NCI-H748 (cell line): ENCODE results near the gene JUN.

Experiments
- DNase-seq: peaks from one replicate; lab custom pipeline; 2025; ENCODE audit not compliant: unreplicated experiment; lab: John Stamatoyannopoulos, UW

The JUN gene

GRCh38 chr1:58764294-58764978 is 19.4 kb downstream of the JUN start:
- DNase-seq: no peak

DNA sequence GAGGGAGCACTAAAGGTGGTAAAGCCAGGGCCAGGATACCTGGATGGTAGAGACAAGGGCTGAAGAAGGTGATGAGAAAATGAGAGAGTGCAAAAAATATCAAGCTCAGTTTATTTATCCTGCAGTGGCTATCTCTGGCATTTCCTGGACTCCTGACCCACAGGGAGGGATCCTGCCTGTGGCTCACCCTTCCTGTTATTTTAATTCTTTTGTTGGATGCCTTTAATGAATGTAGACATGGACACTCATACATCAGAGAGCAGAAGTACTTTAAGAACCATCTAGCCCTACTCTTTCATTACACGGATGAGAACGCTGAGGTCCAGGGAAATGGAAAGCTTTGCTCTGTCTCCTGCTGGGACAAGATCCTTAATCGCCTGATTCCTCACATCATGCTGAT is 20.6 kb downstream of the JUN start:
- no peak for DNase-seq

DNA sequence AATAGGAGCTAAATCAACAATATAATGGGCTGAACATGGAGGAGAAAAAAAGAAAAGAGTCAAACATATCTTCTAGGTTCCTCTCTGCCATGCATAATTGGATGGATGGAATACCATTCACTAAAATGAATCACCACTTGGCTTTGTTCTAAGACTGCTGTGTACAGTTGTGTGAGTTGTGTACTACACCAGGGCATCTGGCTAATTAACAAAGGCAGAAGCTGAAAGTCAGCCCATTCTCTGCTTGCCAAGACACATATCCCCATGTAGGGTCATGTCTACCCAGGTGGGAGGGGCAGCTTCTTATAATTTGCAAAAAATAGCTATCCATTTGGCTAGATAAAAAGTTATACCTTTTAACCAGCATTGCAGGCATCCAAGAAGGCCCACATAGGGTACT is 21.0 kb downstream of the JUN start:
- no peak for DNase-seq

GRCh38 chr1:58755468-58755872 is 28.4 kb downstream of the JUN start:
- DNase-seq: no peak

- no peak for DNase-seq
These were observed 29.0 kb downstream of the JUN start for GRCh38 chr1:58754683-58755467.

- DNase-seq: no peak
These were observed 29.7 kb downstream of the JUN start for GRCh38 chr1:58754073-58754613.

DNA sequence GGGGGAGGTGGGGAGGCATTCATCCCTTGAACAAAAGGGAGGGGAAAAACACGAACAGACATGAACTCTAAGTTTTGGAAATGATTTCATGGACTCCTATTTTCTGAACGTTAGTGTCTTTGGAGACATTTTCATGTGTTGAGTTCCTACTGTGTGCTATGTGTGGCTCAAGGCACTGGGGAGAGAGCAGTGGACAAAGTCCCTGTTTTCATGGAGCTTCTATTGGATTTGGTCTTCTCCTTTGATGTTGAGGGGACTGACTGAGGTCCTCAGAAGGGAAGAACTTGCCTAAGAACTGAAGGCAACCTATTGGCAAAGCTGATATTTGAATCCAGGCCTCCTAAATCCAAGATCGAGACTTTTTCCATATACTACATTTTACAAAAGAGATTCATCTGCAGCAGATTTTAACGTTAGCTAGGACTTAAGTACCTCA is 30.4 kb downstream of the JUN start:
- DNase-seq: no peak

DNA sequence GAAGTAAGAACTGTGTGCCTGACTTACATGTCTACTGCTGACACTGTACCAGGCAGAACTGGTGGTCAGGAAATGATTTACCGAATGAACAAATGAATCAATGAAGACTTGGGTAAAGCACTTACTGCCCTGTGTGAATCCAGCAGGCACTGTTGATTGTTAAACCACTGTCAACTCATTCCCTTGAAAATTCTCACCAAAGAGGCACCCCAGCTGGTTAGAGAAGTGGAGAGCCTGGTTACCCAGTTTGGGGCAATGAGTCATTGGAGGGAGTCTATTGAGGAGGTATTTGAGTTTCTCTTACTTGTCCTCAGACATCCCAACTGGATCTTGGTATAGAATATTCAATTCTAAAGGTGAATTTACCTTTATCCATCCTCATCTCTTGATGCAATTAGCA is 34.2 kb downstream of the JUN start:
- no peak for DNase-seq

GRCh38 chr1:58748666-58749065 is 35.2 kb downstream of the JUN start:
- peak; percentile 89 for DNase-seq

DNA sequence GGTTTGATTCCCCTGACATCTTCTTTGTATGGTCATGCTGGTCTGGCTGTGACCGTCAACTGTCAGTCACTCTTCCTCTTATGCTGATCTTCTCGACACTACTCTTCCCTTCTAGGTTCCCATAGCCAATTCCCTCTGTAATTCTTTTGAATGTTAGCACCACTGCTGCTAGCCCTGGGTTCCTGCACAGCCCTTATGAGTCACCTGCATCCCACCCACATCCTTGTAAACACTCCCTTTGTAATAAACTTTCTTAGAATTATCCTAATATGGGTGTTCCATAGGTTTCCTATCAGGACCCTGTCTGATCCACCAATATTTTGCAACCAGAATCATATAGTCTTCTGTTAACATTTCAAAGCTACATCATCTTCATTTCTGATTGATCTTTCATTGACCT is 37.1 kb downstream of the JUN start:
- DNase-seq: no peak

DNA sequence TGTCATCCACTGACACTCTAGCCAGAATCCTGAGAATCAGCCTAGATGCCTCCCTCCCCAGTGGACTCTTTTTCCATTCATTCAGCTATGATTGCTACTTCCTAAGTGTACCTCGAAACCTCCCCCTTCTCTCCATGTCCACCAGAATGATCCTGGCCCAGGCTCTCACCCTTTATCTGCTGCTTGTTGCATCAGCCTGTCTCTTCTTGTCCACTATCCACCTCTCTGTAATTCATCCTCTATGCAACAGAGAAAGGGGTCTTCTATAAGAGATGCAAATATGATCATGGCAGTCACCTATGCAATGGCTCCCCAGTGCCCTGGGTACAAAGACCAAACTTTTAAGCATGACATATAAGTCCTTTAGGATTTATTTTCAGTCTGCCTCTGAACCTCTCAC is 37.7 kb downstream of the JUN start:
- DNase-seq: no peak

GRCh38 chr1:58745666-58746065 is 38.2 kb downstream of the JUN start:
- DNase-seq: no peak

DNA sequence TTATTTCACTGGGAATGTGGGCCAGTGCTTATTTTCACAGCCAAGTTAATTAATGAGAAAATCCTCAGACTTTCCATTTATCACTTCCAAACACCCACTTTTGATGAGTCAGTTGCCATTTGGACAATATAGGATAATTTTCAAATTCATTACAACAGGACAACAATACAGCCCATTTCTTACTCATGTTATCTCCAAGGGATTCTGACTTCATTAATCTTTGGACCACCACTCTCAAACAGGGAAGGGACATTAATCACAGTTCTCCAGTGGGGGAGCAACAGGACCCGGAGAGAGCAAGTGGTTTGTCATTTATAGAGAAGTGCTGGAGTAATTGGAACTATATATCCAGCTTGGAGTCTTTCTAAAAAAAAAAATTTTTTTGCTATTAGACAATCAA is 38.7 kb downstream of the JUN start:
- DNase-seq: no peak

- no peak for DNase-seq
These were observed 41.9 kb downstream of the JUN start for GRCh38 chr1:58741678-58742553.

DNA sequence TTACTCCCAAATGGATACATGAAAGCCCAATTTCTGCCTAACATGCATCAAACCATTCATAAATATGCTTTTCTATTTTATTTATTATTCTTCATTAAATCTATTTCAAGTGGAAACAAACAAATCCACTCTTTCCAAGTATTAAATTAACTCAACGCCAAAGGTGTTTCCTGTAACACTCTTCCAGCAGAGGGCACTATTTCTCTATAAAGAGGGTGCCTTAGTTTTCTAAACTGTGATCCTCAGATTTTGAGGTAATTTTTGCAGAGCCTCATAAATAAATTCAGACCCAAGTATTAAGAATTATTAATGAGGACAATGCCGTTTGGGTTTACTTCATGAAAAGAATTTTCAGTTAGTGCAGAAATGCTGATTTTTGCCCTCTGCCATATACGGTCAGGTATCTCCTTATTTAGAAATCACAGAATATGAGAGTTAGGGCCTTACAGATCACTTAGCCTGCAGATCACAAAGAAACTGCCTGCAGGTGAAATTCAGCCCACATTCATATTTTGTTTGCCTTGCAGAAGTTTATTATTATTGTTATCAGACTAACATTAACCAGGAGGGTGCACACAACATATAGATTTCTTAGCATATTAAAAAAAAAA is 43.9 kb downstream of the JUN start:
- peak; percentile 74 for DNase-seq

- no peak for DNase-seq
These were observed 45.0 kb downstream of the JUN start for GRCh38 chr1:58738876-58739275.

- DNase-seq: no peak
These were observed 48.3 kb downstream of the JUN start for GRCh38 chr1:58735586-58735985.

- DNase-seq: no peak
These were observed 49.2 kb downstream of the JUN start for GRCh38 chr1:58734630-58735029.

DNA sequence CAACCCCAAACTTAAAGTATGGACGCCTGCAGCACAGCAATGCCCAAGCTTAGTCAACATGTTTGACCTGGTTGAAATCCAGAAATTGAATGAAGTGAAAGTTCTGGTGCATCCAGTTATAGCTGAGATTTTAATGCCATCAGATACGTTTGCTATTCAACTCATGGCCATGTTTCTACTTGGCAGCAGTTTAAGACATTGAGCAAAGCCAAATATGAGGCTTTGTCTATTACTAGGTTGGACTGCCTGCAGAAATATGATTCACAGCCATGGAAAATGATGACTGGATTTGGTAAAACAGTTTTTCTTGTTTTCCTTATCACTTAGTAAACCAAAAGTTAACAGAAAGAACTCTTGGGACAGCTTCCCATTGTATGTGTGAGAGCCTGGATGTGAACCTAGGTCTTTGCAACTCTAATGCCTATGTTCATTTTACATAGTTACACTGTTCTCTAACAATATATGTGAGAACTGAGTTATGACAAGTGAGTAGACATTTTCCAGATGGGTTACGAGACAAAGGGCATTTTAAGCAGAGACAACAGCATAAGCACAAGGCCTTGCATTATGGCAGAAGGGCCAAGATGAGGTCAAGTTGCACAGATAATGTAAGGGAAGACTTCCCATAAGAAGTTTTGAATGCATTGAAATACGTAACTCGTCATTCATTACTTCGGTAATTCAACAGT is 51.6 kb downstream of the JUN start:
- DNase-seq: no peak
